GM21360 (cell line): ENCODE data around the gene MYO18A.

Experiments used
- ATAC-seq: cut with Tn5 transposase; IDR thresholded peaks from one replicate; pipeline ENCODE4 v1.9.1; 2021; ENCODE audit warnings: mild to moderate bottlenecking, moderate library complexity; ENCODE audit not compliant: unreplicated experiment

The MYO18A gene

GRCh38 chr17:29084541-29085146 lies 95.6 kb downstream of the MYO18A start:
- no peak for ATAC-seq

GRCh38 chr17:29080965-29081364 lies 99.2 kb downstream of the MYO18A start:
- ATAC-seq: no peak

- ATAC-seq: no peak
These were observed 99.9 kb downstream of the MYO18A start for GRCh38 chr17:29080323-29080722.

- ATAC-seq: no peak
These were observed 100.3 kb downstream of the MYO18A start for GRCh38 chr17:29079887-29080286.

- ATAC-seq: no peak
These were observed 100.8 kb downstream of the MYO18A start for GRCh38 chr17:29079433-29079832.

GRCh38 chr17:29078183-29079045 lies 101.8 kb downstream of the MYO18A start:
- no peak for ATAC-seq

- ATAC-seq: no peak
These were observed 102.9 kb downstream of the MYO18A start for GRCh38 chr17:29077320-29077719.

GRCh38 chr17:29076722-29077121 lies 103.5 kb downstream of the MYO18A start:
- ATAC-seq: no peak

GRCh38 chr17:29076087-29076486 lies 104.1 kb downstream of the MYO18A start:
- no peak for ATAC-seq

GRCh38 chr17:29074488-29074887 lies 105.7 kb downstream of the MYO18A start:
- no peak for ATAC-seq

GRCh38 chr17:29073520-29073919 lies 106.7 kb downstream of the MYO18A start:
- ATAC-seq: no peak

- no peak for ATAC-seq
These were observed 107.2 kb downstream of the MYO18A start for GRCh38 chr17:29073045-29073444.

- ATAC-seq: no peak
These were observed 108.9 kb downstream of the MYO18A start for GRCh38 chr17:29071303-29071702.

- no peak for ATAC-seq
These were observed 109.4 kb downstream of the MYO18A start for GRCh38 chr17:29070781-29071180.

GRCh38 chr17:29070308-29070707 lies 109.9 kb downstream of the MYO18A start:
- ATAC-seq: no peak

- ATAC-seq: no peak
These were observed 110.6 kb downstream of the MYO18A start for GRCh38 chr17:29069526-29070041.

GRCh38 chr17:29068818-29069217 lies 111.4 kb downstream of the MYO18A start:
- ATAC-seq: no peak

GRCh38 chr17:29066606-29067005 lies 113.6 kb downstream of the MYO18A start:
- ATAC-seq: no peak

- no peak for ATAC-seq
These were observed 114.2 kb downstream of the MYO18A start for GRCh38 chr17:29066047-29066446.

GRCh38 chr17:29063992-29064391 lies 116.2 kb downstream of the MYO18A start:
- no peak for ATAC-seq

GRCh38 chr17:29062215-29062614 lies 118.0 kb downstream of the MYO18A start:
- ATAC-seq: no peak

GRCh38 chr17:29061036-29061435 lies 119.2 kb downstream of the MYO18A start:
- no peak for ATAC-seq
